Glomerular visceral epithelial cell (primary cell): ENCODE results near the gene SLC29A1.

ENCODE experiments used
- DNase-seq: peaks from one replicate; pipeline ENCODE4 v3.0.0-alpha.2; 2016; ENCODE audit errors: extremely low spot score

SLC29A1 gene

DNA sequence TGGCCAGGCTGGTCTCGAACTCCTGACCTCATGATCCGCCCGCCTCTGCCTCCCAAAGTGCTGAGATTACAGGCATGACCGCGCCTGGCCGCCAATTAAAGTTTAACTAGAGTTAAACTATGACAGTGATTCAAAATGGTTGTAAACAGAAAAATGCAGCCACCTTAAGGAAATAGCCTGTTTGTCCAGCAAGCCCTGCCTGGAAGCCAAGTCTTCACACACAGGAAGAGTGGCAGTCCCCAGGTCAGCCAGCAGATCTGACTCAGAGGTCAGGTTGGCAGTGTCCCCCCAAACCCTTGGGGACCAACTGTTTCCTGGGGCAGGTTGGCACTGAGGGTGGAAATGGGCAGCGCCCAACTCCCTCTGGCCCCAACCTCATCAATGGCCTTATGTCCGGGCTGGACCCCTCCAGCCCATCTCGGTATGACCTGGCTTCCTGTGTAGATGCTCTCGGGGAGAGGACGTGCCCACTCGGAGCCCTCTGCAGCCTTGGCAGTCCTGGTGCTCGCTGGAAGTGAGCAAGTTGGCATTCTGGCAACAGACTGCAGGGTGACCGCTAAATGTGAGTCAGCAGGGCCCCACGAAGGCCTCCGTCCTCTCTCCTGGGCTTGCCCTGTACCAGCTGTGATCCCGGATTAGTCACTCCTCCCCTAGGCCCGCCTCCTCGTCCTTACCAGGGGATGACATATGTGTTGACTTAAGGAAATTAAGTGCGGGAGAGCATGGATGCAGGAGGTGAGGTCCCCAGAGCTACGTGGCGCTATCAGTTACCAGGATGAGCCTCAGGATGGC is 13.8 kb downstream of the SLC29A1 start:
- DNase-seq, result peak; percentile 100

DNA sequence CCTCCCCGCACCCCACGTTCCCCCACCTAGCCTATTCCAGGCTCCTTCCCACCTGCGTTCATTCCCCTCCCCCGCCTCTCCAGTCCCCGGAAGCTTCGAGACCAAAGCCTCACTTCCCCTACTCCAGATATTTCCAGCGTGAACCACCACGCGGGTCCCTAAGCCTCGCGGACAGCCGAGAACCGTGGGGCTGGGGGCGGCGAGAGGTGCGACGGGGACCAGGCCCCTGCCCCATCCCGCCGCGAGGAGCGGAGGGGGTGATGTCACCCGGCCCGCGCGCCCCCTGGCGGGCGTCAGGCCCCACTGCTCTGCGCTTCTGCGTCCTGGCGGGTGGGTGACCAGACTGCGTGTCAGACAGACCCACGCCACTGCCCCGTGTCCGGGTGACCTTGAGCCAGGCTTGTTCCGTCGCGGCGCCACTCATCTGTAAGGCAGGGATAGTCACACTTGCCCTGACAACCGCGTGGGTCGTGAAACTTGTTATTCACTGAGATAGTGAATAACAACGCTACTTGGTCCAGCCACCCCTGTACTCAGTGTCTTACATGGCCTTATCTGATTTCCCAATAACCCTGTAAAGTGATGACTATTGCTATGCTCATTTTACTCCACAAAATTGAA is 14.5 kb downstream of the SLC29A1 start:
- peak; percentile 78 for DNase-seq

DNA sequence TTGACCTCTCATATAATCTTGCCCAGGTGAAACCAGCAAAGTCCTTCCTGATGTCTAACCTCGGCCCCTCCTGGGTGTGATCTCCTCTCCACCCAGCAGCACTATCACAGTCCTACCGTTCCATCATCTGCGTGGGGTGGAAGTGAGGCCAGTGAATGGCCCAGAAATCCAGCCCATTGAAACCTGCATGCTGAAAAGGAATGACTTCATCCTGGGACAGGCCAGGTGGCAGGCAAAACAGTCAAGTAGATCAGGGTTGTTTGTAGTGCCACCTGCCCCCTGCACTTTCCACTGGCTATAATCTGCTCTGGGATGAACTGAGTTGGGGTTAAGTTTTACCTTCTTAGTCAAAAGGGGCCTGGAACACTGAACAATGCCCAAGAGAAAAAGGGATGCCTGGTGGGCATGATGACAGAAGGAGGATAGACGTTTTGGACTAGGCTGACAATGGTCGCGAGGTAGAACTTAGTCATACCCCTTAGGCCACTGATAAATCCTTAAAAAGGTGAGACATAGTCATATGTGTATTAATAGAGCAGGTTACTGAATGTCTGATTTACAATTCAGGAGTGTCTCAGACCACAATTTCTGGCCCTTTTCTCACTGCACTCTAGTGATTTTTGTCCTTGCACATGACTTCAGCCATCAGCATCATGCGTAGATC is 15.4 kb downstream of the SLC29A1 start:
- DNase-seq, result no peak

DNA sequence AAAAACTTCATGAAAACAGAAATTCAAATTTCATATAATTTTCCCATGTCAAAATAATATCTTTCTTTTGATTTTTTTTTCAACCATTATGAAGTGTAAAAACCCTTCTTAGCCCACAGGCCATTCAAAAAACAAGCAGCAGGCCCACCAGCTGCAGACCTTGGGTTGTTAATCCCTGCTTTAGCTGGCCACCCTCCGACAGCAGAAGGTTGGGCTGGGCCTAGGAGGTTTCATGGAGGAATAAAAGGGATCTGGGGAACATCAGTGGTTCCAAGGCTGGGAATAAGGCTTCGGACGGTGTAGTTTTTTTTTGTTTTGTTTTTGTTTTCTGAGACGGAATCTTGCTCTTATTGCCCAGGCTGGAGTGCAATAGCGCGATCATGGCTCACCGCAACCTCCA is 19.9 kb downstream of the SLC29A1 start:
- DNase-seq, result no peak

DNA sequence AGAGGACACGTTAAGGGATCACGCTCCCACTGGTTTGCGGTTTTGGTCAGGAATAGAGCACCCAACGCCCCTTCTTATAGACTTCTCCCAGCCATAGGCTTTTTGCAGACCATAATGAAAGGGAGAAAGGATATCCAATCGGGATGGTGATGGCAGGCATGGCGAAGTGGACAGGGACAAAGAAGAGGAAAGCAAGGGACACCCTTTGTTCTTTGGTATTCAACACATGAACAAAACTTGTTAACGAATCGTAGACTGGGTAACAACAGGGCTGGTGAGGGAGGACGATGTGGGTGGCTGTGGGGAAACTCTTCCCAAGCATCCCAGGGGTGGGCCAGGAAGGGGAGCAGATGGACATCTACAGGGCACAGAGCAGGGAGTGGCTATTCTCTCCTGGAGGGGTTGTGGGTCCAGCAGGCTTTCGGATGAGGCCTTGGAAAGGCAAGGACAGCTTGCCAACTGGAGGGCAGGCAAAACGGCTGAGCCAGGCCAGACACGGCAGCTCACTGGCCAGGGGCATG is 22.1 kb downstream of the SLC29A1 start:
- DNase-seq, result no peak

DNA sequence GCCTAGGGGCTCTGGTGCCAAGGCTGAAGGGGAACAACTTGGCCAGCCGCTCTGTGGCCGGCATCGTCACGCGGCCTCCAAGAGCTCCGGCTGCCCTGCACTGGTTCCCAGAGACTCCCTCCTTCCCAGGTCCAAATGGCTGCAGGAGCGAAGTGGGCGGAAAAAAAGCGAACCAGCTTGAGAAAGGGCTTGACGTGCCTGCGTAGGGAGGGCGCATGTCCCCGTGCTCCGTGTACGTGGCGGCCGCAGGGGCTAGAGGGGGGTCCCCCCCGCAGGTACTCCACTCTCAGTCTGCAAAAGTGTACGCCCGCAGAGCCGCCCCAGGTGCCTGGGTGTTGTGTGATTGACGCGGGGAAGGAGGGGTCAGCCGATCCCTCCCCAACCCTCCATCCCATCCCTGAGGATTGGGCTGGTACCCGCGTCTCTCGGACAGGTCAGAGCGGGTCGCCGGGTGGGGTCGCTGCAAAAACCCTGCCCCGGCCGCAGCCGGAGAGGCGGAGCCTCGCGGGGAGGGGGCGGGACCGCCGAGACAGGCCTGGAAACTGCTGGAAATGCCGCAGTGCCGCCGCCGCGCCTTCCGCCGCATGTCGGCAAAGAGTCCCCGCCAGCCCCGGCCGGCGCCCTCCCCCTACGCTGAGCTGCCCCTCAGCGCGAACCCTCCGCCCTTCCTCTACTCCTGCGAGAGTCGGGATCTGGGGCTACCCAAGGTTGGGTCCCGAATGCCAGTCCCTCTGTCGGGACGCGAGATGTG is 22.7 kb downstream of the SLC29A1 start:
- DNase-seq, result peak; percentile 83

DNA sequence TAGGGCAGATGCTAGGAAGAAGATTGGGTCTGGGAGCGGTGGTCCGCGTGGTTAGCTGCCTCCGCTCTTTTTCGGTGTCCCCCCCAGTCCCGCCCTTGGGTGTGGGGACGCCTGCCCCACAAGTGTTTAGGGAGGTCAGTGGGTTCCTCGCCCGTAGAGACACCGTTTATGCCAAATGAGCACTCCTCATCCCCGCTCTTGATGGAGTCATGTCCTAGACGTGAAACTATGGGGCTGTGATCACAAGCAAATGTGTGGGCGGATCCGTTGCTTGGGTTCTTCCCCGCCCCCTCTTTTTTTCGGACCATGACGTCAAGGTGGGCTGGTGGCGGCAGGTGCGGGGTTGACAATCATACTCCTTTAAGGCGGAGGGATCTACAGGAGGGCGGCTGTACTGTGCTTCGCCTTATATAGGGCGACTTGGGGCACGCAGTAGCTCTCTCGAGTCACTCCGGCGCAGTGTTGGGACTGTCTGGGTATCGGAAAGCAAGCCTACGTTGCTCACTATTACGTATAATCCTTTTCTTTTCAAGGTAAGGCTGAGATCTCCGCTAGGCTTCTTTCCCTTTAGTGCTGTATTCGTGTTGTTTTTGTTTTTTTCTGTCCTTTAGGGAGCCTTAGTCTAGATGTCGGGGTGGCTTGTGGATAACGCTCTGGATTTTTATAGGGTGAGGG is 23.4 kb downstream of the SLC29A1 start, which contains the start of gene HSP90AB1:
HSP90AB1 (plus strand) TSS at position 439 of the 675 bp plus-strand sequence. CDS start 1,529 bp downstream, outside the sequence.
- peak; percentile 99 for DNase-seq

DNA sequence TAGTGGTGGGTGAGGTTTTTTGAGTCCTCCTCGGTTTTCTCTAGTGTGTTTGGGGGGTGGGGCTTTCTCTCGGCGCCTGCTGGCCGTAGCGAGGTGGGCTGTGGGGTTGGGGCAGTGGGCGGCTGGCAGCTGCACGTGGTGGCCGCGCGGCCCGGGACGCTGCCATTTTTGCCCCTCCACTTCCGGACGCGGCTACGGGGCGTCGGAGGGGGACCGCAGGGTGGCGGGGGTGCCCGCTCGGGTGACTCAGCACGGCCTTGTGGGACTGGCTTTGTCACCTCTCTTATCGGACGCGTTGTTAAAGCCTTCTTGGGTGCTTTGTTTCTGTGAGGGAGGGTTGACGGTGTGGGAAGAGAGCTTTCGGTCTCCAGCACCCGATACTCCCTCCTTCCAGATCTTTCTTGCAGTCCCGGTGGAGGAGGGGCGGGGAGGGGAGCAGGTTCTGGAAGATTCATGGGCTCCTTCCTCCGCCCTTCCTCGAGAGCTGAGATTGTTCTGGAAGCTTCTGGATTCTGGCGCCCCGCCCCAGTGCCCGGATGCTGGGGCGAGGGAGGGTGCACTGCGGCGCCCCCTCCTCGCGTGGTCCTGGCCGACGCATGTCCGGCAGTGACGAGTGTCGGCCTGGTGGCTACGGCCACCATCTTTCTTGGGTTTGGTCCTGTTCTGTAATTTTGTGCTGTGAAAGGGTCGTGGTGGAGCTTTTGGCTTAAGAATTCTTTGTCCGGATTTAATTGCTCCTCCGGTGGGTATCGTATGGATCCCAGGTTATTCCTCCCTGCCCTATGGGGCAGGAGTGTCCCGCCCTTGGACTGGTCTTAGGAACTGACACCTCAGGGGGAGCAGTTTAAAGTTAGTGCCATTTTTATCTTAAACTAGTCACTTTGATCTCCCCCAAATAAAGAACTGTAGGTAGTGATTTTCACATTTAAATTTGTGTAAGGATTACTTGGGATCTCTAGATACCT is 24.2 kb downstream of the SLC29A1 start:
- peak; percentile 61 for DNase-seq

DNA sequence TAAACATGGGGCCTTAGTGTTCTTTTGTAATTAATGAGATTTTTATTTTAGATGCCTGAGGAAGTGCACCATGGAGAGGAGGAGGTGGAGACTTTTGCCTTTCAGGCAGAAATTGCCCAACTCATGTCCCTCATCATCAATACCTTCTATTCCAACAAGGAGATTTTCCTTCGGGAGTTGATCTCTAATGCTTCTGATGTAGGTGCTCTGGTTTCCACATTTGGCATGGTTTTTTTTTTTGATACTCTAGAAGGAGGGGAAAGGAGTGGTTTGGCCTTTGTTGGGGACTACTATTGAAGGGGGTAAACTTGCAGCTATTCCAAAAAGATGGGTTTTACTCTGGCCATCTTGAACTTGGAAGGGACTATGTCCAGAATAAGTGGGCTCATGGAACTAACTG is 25.2 kb downstream of the SLC29A1 start:
- no peak for DNase-seq

DNA sequence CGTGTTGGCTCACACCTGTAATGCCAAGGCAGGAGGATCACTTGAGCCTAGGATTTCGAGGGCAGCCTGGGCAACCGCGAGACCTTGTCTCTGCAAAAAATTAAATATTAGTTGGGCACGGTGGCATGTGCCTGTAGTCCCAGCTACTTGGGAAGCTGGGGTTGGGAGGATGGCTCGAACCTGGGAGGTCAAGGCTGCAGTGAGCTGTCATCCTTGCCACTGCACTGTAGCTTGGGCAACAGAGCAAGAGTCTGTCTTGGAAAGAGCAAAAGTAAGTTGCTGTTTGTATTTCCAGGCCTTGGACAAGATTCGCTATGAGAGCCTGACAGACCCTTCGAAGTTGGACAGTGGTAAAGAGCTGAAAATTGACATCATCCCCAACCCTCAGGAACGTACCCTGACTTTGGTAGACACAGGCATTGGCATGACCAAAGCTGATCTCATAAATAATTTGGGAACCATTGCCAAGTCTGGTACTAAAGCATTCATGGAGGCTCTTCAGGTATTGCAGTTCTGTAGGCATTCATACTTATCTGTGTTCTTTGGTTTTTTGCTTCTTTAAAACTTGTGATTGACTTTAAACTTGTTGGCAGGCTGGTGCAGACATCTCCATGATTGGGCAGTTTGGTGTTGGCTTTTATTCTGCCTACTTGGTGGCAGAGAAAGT is 25.8 kb downstream of the SLC29A1 start:
- DNase-seq, result no peak

DNA sequence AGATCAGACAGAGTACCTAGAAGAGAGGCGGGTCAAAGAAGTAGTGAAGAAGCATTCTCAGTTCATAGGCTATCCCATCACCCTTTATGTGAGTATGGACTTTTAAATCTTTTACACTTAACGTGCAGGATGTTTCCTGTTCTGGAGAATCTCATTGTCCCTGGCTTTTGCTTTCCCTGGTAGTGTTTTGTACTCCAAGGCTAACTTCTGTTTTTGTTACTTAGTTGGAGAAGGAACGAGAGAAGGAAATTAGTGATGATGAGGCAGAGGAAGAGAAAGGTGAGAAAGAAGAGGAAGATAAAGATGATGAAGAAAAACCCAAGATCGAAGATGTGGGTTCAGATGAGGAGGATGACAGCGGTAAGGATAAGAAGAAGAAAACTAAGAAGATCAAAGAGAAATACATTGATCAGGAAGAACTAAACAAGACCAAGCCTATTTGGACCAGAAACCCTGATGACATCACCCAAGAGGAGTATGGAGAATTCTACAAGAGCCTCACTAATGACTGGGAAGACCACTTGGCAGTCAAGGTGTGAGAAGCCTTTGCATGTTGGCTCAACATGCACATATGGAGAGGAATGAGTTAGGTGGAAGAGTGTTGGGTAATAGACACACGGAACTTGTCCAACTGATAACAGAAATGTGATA is 26.8 kb downstream of the SLC29A1 start:
- no peak for DNase-seq

DNA sequence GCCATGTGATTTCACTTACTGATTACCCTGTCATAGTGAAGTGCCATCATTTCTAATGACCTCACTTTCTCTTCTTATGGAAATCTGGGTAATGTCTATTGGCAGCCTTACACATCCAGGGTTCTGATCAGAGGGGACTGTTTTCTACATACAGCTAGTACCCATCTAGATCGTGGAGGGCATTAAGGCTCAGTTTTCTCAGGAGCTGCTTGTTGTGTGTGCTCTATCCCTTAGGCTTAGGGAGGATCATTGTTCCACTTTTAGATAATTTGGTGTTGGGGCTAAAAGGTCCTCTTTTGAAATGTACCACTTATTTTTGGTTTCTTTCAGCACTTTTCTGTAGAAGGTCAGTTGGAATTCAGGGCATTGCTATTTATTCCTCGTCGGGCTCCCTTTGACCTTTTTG is 27.3 kb downstream of the SLC29A1 start:
- DNase-seq, result no peak

DNA sequence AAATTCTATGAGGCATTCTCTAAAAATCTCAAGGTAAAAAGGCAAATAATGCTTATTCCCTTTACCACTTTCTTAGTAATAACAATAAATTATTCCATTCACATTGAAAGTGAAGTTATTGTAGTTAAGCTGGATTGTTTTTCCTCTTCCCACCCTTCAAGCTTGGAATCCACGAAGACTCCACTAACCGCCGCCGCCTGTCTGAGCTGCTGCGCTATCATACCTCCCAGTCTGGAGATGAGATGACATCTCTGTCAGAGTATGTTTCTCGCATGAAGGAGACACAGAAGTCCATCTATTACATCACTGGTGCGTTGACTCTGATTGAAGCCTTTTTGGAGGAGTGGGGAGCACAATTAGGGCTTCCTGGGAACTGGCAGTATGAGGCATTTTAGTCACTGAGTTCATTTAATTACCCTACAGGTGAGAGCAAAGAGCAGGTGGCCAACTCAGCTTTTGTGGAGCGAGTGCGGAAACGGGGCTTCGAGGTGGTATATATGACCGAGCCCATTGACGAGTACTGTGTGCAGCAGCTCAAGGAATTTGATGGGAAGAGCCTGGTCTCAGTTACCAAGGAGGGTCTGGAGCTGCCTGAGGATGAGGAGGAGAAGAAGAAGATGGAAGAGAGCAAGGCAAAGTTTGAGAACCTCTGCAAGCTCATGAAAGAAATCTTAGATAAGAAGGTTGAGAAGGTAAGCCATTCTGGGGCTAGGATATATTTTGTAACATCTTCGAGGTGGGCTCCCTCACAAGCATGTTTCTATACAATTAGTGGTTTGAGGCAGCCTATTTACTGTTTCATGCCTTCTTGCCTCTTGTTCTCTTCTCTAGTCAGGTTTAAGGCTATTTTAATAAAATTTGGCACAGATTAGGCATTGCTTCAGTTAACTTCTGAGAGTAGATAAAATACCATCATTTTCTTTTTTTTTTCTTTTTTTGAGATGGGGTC is 28.5 kb downstream of the SLC29A1 start:
- no peak for DNase-seq

DNA sequence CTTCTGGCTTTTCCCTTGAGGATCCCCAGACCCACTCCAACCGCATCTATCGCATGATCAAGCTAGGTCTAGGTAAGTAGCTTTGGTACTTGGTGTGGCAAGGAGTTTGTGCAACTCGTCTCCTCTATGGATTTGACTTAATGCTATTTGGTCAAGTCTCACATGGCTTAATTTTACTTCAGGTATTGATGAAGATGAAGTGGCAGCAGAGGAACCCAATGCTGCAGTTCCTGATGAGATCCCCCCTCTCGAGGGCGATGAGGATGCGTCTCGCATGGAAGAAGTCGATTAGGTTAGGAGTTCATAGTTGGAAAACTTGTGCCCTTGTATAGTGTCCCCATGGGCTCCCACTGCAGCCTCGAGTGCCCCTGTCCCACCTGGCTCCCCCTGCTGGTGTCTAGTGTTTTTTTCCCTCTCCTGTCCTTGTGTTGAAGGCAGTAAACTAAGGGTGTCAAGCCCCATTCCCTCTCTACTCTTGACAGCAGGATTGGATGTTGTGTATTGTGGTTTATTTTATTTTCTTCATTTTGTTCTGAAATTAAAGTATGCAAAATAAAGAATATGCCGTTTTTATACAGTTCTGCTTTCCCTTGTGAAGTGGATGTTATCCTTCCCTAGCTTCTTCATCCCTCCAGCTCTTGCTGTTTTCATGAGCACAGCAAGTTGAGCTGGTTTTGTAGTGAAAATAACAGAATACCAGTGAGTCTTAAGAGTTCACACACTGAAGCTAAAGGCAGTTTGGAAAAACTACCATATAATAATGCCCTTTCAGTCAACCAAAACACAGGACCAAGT is 30.1 kb downstream of the SLC29A1 start:
- peak; percentile 67 for DNase-seq

DNA sequence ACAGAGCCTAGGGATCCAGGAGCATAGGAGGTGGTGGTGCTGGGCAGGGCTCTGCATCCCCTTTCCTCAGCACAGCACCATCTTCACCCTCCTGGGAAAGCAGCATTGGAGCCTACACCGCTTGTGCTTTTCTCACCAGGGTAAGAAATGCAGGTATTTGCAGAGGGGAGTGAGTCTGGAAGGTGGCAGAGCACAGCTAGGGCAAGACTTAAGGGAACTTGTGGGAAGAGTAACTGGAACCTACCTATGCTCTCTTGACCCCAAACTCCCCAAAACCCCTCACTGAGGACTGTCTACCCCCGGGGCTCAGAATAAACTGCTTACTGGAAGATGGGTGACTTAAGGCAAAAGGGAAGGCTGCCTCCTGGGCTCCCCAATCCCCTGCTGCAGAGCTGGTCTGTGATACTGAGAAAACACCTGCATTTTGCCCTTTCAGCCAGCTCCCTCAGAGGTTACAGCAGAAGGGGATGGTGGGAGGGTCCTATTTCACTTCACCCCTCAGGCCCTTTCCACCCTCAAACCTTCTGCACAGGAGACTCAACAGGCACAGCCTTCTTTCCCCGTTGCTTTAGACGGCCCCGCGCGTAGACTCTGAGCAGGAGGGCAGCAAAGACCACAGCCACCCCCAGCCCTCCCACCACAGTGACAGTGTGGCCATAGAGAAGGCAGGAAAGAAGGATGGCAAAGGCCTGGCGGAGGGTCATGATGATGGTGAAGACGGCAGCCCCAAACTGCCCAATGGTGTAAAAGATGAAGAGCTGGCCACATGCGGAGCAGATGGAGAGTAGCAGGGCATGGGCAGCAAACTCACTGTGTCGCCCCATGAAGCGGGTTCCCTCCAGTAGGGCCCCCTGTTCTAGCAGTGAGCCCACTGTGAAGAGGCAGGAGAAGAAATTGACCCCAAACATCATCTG is 31.1 kb downstream of the SLC29A1 start:
- DNase-seq, result no peak
